K562 (cell line): ENCODE measurements around the gene SLC25A36. TPM values are rescaled to one million over a fixed set of nuclear protein-coding genes. Genes with fewer than 3 reads are reported as not detected.

Experiments used
- ATAC-seq: fragments of 200-7000 bp; cut with Tn5 transposase; 3 replicates; pipeline ENCODE4 v1.9.1; 2020; ENCODE audit warnings: moderate library complexity
- BruUV-seq: library from RNA; stranded (reverse); fragments of 400-500 nt; replicated peaks from 2 replicates; lab custom pipeline; 2021; lab: Mats Ljungman, UMichigan
- CTCF ChIA-PET: fragments of 300-600 bp; formaldehyde crosslinking; extraction: SDS; loops from one replicate; lab custom pipeline; 2021; ENCODE audit warnings: low intra/inter-chr PET ratio; lab: Yijun Ruan, JAX
- POLR2A ChIA-PET: fragments of 300-600, 350-650 bp; sonication (Branson Sonifier 250); formaldehyde crosslinking; extraction: SDS; loops from one replicate; lab custom pipeline; 2021; ENCODE audit warnings: antibody characterized with exemption, inconsistent platforms; lab: Yijun Ruan, JAX
- DNase-seq, 4 experiments: peaks; one replicate each; pipeline versions ENCODE4 v3.0.0 to v3.0.0-alpha.2; 2011 to 2018; ENCODE audit warnings: low spot score in 3 of 4, mixed read lengths in 3 of 4; ENCODE audit errors: extremely low read depth in 1 of 4
- FAIRE-seq: peaks from 2 replicates; lab custom pipeline; 2011; peaks lifted over from hg19 to GRCh38; lab: Jason Lieb, UNC
- H2AFZ ChIP-seq: 2 replicates; pipeline ENCODE4 v1.6.0; 2011; ENCODE audit warnings: low read depth, low read length, control low read depth, inconsistent platforms
- H3K27ac ChIP-seq: fragments of 200-600 bp; 3 replicates; pipeline ENCODE4 v1.8.0; 2011; ENCODE audit warnings: low read depth, mild to moderate bottlenecking, control low read depth, inconsistent platforms, low read length, moderate library complexity, mixed read lengths; ENCODE audit errors: extremely low read depth
- H3K27me3 ChIP-seq, 2 experiments: fragments of 300-600 bp in 1 of 2; 2 replicates in 1 of 2; 3 replicates in 1 of 2; pipeline versions ENCODE4 v1.6.0 to v1.8.0; 2011; ENCODE audit warnings: inconsistent platforms in 2 of 2, low read length in 2 of 2, mild to moderate bottlenecking in 1 of 2, mixed read lengths in 1 of 2, moderate library complexity in 1 of 2; ENCODE audit not compliant: control insufficient read depth in 2 of 2, insufficient read depth in 2 of 2
- H3K36me3 ChIP-seq: fragments of 300-600 bp; 3 replicates; pipeline ENCODE4 v1.8.0; 2011; ENCODE audit warnings: mild to moderate bottlenecking, low read length, inconsistent platforms; ENCODE audit not compliant: control insufficient read depth, insufficient read depth
- H3K4me1 ChIP-seq, 2 experiments: fragments of 200-600 bp in 1 of 2; replicated peaks in 1 of 2; 2 replicates in 1 of 2; 3 replicates in 1 of 2; pipeline versions ENCODE4 v1.5.1 to v1.8.0; 2011; ENCODE audit warnings: inconsistent platforms in 2 of 2, low read length in 2 of 2, mild to moderate bottlenecking in 1 of 2, mixed read lengths in 1 of 2, moderate library complexity in 1 of 2; ENCODE audit not compliant: control insufficient read depth in 2 of 2, insufficient read depth in 2 of 2
- H3K4me2 ChIP-seq: 2 replicates; pipeline ENCODE4 v1.6.1; 2011; ENCODE audit warnings: low read length, control low read depth, inconsistent platforms, mixed read lengths; ENCODE audit not compliant: insufficient read depth
- H3K4me3 ChIP-seq: fragments of 200-600 bp; sonication (generic), shearing (Covaris generic); 2 replicates; pipeline ENCODE4 v1.5.1; 2016; ENCODE audit warnings: control low read depth, inconsistent platforms
- H3K79me2 ChIP-seq: fragments of 200-600 bp; 3 replicates; pipeline ENCODE4 v1.8.0; 2011; ENCODE audit warnings: low read length, inconsistent platforms; ENCODE audit not compliant: control insufficient read depth, insufficient read depth
- H3K9ac ChIP-seq, 2 experiments: 2 replicates each; pipeline versions ENCODE4 v1.6.0 to v1.6.1; 2011; ENCODE audit warnings: low read depth in 2 of 2, low read length in 2 of 2, control low read depth in 1 of 2, inconsistent platforms in 1 of 2, mild to moderate bottlenecking in 1 of 2, mixed read lengths in 1 of 2; ENCODE audit not compliant: insufficient read depth in 1 of 2
- H3K9me1 ChIP-seq: one replicate; pipeline ENCODE4 v1.6.0; 2011; ENCODE audit warnings: inconsistent platforms, mild to moderate bottlenecking, low read length, moderate library complexity; ENCODE audit not compliant: control insufficient read depth, insufficient read depth
- H3K9me3 ChIP-seq: replicated peaks from 2 replicates; pipeline ENCODE4 v1.5.1; 2011; ENCODE audit warnings: low read depth, low read length, inconsistent platforms; ENCODE audit not compliant: control insufficient read depth, insufficient read depth
- H4K20me1 ChIP-seq: replicated peaks from 2 replicates; pipeline ENCODE4 v1.6.1; 2011; ENCODE audit warnings: low read length, inconsistent platforms, mixed read lengths; ENCODE audit not compliant: control insufficient read depth, insufficient read depth
- ETV5 ChIP-seq: sonication (generic); formaldehyde crosslinking; IDR thresholded peaks from 2 replicates; pipeline ENCODE4 v1.4.0; 2020; ENCODE audit warnings: low read depth, mild to moderate bottlenecking, missing genetic modification reagents
- HDGF ChIP-seq: fragments of 450-650 bp; IDR thresholded peaks from 2 replicates; pipeline ENCODE4 v1.6.1; 2016
- HNRNPK ChIP-seq: fragments of 200-400 bp; formaldehyde crosslinking; IDR thresholded peaks from one replicate; pipeline ENCODE4 v1.6.1; 2018; ENCODE audit warnings: mild to moderate bottlenecking, low read depth, low read length; ENCODE audit not compliant: poor library complexity, severe bottlenecking
- MCM7 ChIP-seq, 2 experiments: fragments of 450-650 bp; IDR thresholded peaks; 2 replicates each; pipeline ENCODE4 v1.6.1; 2016 to 2018
- RB1 ChIP-seq: fragments of 450-650 bp; IDR thresholded peaks from 2 replicates; pipeline ENCODE4 v1.6.1; 2017; ENCODE audit warnings: low read depth, mild to moderate bottlenecking
- ZNF57 ChIP-seq: fragments of 450-650 bp; formaldehyde crosslinking; IDR thresholded peaks from 2 replicates; pipeline ENCODE4 v1.4.0; 2020; ENCODE audit warnings: mild to moderate bottlenecking, moderate library complexity
- WGBS: fragments of 100-300 bp; shearing (Covaris generic); methylation state at CpG from one replicate; pipeline ENCODE4 v1.1.6; 2016; ENCODE audit warnings: low coverage, mixed read lengths; ENCODE audit not compliant: insufficient coverage; ENCODE audit errors: missing lambda C conversion rate; 5-methylcytosine and 5-hydroxymethylcytosine counted together
- in situ Hi-C: fragments of 300-500 bp; cut with MboI; formaldehyde crosslinking; loops from 4 replicates; pipeline ENCODE4 v1.15.0; 2018; ENCODE audit warnings: inconsistent platforms, mixed read lengths
- intact Hi-C: fragments of 100-400 bp; cut with micrococcal nuclease; formaldehyde crosslinking; loops from 2 replicates; pipeline ENCODE4 v1.14.2; 2022
- polyA plus RNA-seq, 8 experiments: library from polyadenylated mRNA; depleted of rRNA in 4 of 8; stranded (reverse) in 5 of 8; unstranded in 3 of 8; fragments of >200 nt; fragmentation: Nextera tagmentation in 2 of 8; fragmentation: Illumina TruSeq in 1 of 8; extraction: Ambion mirVana in 2 of 8; extraction: Trizol in 1 of 8; gene quantifications; 2 replicates each; pipeline versions ENCODE4 v1.2.1 to v1.2.3, GENCODE V29; 2011 to 2014; ENCODE audit warnings: inconsistent platforms in 1 of 8, missing spikeins in 1 of 8
- total RNA-seq, 7 experiments: library from RNA; depleted of rRNA in 6 of 7; stranded (reverse); fragments of >200 nt in 6 of 7; fragmentation: Illumina TruSeq in 2 of 7; extraction: Trizol in 2 of 7; gene quantifications; 2 replicates each; pipeline versions ENCODE4 v1.2.1 to v1.2.3, GENCODE V29; 2011 to 2021; ENCODE audit warnings: low replicate concordance in 1 of 7
- TF ChIP-seq, protein P1 (sequence below): fragments of 450-650 bp; IDR thresholded peaks from 2 replicates; pipeline ENCODE4 v1.6.1; 2018; ENCODE audit not compliant: partially characterized antibody
- TF ChIP-seq, protein P2 (sequence below): IDR thresholded peaks from 2 replicates; pipeline ENCODE4 v1.6.1; 2011; ENCODE audit not compliant: insufficient read length; ENCODE audit errors: extremely low read depth
- TF ChIP-seq, protein P3 (sequence below): fragments of 450-650 bp; formaldehyde crosslinking; IDR thresholded peaks from 2 replicates; pipeline ENCODE4 v1.4.0; 2020; ENCODE audit warnings: mild to moderate bottlenecking, moderate library complexity
- TF ChIP-seq, protein P4 (sequence below): fragments of 250-450 bp; sonication (Bioruptor Pico); IDR thresholded peaks from 2 replicates; pipeline ENCODE4 v1.4.0; 2020; ENCODE audit warnings: mild to moderate bottlenecking, moderate library complexity

Gene SLC25A36
- total and polyA plus RNA-seq, 9 of the 15 experiments (the other 6 are each of a cell fraction or from before 2014, with no cell fraction given) = 12.0 to 95.3 (median 43.3) TPM

DNA sequence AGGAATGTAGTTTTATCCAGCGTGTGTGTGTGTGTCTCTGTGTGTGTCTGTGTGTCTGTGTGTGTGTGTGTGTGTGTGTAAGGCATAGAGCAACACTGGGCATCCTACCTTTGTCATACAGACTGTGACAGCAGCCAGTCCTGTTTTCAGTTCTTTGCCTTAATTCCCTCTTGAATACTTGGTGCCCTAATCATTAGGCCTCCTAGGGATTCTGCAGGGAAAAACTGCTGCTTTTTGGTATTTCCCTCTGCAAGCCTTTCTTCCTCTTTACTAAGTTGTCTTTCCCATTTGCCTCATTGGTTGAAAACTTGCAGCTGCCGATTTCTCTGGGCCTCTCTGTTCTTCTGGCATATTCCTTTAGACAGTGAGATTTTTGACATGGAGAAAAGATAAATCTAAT, 9.2 kb downstream of the SLC25A36 start:
- no peak overlapping the region for H2AFZ ChIP-seq
- H3K9me1 ChIP-seq = no peaks in the 10 kb centered on the region
- TF ChIP-seq, protein P1, sequence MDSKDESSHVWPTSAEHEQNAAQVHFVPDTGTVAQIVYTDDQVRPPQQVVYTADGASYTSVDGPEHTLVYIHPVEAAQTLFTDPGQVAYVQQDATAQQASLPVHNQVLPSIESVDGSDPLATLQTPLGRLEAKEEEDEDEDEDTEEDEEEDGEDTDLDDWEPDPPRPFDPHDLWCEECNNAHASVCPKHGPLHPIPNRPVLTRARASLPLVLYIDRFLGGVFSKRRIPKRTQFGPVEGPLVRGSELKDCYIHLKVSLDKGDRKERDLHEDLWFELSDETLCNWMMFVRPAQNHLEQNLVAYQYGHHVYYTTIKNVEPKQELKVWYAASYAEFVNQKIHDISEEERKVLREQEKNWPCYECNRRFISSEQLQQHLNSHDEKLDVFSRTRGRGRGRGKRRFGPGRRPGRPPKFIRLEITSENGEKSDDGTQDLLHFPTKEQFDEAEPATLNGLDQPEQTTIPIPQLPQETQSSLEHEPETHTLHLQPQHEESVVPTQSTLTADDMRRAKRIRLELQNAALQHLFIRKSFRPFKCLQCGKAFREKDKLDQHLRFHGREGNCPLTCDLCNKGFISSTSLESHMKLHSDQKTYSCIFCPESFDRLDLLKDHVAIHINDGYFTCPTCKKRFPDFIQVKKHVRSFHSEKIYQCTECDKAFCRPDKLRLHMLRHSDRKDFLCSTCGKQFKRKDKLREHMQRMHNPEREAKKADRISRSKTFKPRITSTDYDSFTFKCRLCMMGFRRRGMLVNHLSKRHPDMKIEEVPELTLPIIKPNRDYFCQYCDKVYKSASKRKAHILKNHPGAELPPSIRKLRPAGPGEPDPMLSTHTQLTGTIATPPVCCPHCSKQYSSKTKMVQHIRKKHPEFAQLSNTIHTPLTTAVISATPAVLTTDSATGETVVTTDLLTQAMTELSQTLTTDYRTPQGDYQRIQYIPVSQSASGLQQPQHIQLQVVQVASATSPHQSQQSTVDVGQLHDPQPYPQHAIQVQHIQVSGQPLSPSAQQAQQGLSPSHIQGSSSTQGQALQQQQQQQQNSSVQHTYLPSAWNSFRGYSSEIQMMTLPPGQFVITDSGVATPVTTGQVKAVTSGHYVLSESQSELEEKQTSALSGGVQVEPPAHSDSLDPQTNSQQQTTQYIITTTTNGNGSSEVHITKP = no peak
- TF ChIP-seq, protein P2, sequence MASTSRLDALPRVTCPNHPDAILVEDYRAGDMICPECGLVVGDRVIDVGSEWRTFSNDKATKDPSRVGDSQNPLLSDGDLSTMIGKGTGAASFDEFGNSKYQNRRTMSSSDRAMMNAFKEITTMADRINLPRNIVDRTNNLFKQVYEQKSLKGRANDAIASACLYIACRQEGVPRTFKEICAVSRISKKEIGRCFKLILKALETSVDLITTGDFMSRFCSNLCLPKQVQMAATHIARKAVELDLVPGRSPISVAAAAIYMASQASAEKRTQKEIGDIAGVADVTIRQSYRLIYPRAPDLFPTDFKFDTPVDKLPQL = no peak
- TF ChIP-seq, protein P3, sequence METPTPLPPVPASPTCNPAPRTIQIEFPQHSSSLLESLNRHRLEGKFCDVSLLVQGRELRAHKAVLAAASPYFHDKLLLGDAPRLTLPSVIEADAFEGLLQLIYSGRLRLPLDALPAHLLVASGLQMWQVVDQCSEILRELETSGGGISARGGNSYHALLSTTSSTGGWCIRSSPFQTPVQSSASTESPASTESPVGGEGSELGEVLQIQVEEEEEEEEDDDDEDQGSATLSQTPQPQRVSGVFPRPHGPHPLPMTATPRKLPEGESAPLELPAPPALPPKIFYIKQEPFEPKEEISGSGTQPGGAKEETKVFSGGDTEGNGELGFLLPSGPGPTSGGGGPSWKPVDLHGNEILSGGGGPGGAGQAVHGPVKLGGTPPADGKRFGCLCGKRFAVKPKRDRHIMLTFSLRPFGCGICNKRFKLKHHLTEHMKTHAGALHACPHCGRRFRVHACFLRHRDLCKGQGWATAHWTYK (CRISPR knock-in tag) = no peak
- no peak for TF ChIP-seq HDGF
- no peak for TF ChIP-seq MCM7 (IDR thresholded peaks at IDR 0.05)
- TF ChIP-seq ZNF57 (CRISPR knock-in tag) = no peak
- no peak for TF ChIP-seq HNRNPK
- TF ChIP-seq, protein P4, sequence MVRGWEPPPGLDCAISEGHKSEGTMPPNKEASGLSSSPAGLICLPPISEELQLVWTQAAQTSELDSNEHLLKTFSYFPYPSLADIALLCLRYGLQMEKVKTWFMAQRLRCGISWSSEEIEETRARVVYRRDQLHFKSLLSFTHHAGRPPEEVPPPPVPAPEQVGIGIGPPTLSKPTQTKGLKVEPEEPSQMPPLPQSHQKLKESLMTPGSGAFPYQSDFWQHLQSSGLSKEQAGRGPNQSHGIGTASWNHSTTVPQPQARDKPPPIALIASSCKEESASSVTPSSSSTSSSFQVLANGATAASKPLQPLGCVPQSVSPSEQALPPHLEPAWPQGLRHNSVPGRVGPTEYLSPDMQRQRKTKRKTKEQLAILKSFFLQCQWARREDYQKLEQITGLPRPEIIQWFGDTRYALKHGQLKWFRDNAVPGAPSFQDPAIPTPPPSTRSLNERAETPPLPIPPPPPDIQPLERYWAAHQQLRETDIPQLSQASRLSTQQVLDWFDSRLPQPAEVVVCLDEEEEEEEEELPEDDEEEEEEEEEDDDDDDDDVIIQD (CRISPR knock-in tag) = no peak
- TF ChIP-seq ETV5 (CRISPR knock-in tag) = no peak
- TF ChIP-seq RB1 = no peak
- no peak overlapping the region for H3K4me3 ChIP-seq
- DNase-seq = no peak
- no peak overlapping the region for H3K4me2 ChIP-seq
- no peak overlapping the region for H3K27ac ChIP-seq
- no peaks in the 10 kb centered on the region for H3K9me3 ChIP-seq
- no peak overlapping the region for H3K9ac ChIP-seq
- FAIRE-seq = no peak
- in situ Hi-C loops (no loop called here), intact Hi-C loops (no loop called here)
- peaks cover 10 to 32% of the 10 kb centered on the region in 2 experiments for H3K4me1 ChIP-seq
- ATAC-seq = no peak
- no peaks in the 10 kb centered on the region for H3K27me3 ChIP-seq
- 71% methylated on average over 2 of the region's 2 CpGs for WGBS
- CTCF ChIA-PET = no interaction called here
- POLR2A ChIA-PET = no interaction called here
- peaks cover 97% of the 10 kb centered on the region for H3K79me2 ChIP-seq
- BruUV-seq = no TSS peak
- peaks cover 5% of the 10 kb centered on the region; the same call in 1 of the 2 replicates for H4K20me1 ChIP-seq
- H3K36me3 ChIP-seq = peaks cover 13% of the 10 kb centered on the region
